GM19438 (cell line): ENCODE measurements around the gene GALNT17.

Experiments
- ATAC-seq: cut with Tn5 transposase; IDR thresholded peaks from one replicate; pipeline ENCODE4 v1.9.1; 2021; ENCODE audit warnings: low read depth; ENCODE audit not compliant: unreplicated experiment

Gene GALNT17

GRCh38 chr7:71372991-71373390, 241.0 kb downstream of the GALNT17 start:
- no peak for ATAC-seq

GRCh38 chr7:71377062-71377461, 245.1 kb downstream of the GALNT17 start:
- ATAC-seq, result no peak

GRCh38 chr7:71377469-71377868, 245.5 kb downstream of the GALNT17 start:
- ATAC-seq, result no peak

DNA sequence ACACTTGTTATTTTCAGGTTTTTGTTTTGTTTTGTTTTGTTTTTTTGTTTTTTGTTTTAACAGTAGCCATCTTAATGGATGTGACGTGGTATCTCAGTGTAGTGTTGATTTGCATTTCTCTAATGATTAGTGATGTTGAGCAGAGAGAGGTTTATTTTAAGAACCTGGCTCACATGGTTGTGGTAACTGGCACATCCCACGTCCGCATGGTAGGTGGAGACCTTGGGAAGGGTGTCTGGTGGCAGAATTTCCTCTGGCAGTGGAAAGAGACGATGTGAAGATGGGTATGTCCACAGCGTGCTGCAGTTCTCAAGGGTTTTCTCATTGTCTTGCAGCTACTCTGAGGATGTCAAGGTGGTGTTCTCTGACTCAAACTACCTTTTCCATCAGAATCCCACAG, 252.2 kb downstream of the GALNT17 start:
- ATAC-seq, result no peak

DNA sequence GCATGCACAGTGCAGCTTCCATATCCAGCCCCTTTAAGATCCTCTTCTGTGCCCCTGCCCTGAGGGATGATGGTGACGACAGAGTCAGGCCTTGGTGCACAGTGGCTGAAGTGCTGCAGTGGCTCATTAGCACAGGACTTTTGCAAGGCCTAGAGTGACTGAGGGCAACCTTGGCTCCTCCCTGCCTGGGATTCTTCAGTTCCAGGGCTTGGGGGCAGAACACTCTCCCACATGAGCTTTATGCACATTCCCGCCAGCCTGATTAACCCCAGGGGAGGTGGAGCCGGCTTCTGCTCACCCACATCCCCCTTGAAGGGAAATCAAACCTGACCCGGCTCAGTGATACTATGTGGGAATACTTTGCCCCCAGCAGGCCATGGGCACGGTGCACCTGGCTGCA, 253.4 kb downstream of the GALNT17 start:
- ATAC-seq, result no peak

DNA sequence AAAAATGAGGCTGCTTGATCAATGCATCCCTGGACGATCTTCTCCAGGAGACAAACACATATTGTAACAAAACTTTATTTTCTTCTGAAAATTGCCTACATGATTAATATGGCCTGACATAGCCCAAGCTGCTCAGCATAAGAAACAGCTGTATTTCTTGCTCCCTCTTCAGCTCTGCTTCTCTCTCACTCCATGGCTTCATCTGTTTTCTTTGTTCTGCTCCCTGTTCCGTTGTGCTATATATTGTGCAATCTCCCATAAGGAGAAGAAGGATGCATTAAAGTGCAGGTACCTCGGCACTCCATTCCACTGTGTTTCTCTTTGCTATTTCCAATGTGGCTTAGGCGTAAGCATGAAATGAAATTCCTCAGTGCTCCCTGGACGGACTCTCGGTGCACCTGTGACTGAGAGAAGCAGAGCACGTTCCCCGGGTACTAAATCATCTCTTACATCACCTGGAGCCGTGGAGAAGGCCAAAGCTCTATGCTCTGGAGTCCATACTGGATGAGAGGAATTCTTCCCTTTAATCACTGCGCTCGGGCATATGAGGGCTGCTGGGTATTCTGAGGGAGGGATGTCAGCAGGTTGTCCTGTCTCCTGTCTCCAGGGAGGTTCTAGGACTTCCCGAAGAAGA, 254.3 kb downstream of the GALNT17 start:
- ATAC-seq, result no peak

DNA sequence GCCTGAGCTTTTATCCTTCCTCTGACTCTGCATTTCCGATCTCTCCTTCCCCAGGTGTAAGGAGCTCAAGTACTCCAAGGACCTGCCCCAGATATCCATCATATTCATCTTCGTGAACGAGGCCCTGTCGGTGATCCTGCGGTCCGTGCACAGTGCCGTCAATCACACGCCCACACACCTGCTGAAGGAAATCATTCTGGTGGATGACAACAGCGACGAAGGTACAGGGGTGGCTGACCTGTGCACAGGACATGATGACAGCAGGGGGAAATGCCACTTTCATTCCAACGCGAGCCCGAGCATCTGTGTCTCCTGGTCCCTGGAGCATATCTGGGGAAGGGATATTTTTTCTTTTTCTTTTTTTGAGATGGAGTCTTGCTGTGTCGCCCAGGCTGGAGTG, 256.2 kb downstream of the GALNT17 start:
- ATAC-seq, result no peak

GRCh38 chr7:71389976-71390375, 258.0 kb downstream of the GALNT17 start:
- ATAC-seq, result no peak

GRCh38 chr7:71393661-71394060, 261.7 kb downstream of the GALNT17 start:
- no peak for ATAC-seq

- ATAC-seq, result no peak
These were observed 270.7 kb downstream of the GALNT17 start for GRCh38 chr7:71402684-71403083.

DNA sequence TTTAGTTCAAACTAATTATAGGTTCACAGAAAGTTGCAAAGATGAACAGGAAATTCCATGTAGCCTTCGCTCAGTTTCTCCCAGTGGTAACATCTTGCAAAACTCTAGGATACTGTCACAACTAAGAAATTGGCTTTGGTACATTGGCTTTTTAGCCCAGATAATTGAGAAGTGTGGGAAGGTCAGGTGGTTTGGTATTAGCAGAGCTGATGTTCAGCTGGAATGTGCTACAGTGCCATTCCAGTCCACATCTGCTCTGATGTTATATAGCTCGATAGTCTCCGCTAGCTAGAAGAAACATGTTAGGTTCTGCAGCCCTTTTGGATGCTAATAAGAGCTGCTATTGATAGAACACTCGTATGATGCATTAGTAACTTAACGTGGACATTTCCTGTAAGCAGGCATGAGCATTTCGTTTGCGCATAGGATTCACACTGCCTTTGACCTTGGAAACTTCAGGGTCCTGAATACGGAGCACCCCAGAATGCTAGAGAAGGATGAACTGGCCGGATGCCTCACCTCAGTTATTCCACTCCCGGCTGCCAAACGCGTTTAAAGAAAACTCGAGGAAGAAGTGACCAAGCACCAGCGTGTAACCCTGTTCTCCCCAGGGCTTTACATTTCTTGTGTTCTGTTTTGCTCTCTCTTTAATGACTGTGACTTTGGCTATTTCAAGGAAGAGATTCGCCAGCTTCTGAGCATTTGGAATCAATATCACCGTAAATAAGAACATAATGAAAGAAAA, 271.4 kb downstream of the GALNT17 start:
- ATAC-seq, result no peak

DNA sequence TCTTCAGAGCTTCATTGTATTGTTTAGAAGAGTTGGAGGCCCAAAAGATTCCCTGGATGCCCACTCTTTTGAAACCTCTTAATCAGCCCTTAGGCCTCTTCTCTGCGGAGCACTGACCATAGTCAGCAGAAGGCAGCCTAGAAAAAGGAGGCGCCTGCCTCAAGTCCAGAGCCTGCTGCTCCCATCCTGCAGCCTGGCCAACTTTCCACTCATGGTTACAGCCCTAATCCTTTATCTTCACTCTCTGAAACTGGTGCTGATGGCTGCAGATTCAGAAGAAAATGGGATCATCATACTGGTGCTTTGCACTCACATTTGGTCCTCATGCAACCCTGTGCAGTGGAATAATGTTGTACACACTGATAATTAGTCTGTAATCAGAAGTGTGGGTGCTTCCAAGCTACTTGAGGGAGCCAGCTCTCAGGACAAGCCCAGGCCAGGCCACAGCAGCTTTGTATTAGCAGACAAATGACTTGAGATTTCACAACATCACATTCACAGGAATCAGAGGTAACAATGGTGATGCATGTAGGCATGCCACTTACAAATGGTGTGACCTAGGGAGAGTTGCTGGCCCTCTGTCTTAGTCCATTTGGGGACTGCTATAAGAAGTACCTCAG, 272.9 kb downstream of the GALNT17 start:
- ATAC-seq, result no peak

- ATAC-seq, result no peak
These were observed 276.3 kb downstream of the GALNT17 start for GRCh38 chr7:71408271-71408670.

- ATAC-seq, result no peak
These were observed 277.7 kb downstream of the GALNT17 start for GRCh38 chr7:71409550-71410157.

DNA sequence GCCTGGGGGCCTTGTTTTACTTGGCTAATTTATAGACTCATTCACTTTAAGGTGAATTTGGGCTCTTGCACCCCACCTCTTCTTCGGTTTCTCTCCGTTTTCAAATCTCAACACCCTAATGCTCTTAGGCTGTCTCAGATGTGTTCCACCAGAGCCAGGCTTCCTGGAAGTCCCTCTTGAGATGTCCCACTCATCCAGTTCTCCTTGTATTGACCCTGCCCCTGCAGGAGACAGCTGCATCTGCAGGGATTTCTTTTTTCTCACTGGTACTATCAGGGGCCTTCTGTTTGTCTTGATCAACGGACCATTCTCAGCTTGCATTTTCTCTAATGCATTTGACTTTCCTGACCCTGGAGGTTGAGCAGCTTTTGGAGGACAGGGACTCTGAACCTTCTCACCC, 279.5 kb downstream of the GALNT17 start:
- no peak for ATAC-seq

- no peak for ATAC-seq
These were observed 282.5 kb downstream of the GALNT17 start for GRCh38 chr7:71414490-71414889.

GRCh38 chr7:71419546-71420337, 287.8 kb downstream of the GALNT17 start:
- no peak for ATAC-seq

DNA sequence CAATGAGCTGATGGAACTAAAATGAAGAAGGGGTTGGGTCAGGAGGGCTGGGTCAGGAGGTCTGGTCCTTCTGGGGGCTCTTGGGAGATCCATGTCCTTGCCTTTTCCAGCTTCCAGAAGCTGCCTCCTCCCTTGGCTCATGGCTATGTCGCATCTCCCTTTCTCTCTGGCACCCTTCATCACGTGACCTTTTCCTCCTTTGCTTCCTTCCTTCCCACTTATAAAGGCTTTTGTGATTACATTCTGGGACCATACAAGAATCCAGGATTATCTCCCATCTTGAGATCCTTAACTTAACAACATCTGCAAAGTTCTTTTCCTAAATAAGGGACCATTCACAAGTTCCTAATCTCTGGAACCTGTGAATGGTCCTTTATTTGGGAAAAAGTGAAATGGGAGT, 290.2 kb downstream of the GALNT17 start:
- ATAC-seq, result no peak

GRCh38 chr7:71424166-71425035, 292.5 kb downstream of the GALNT17 start:
- no peak for ATAC-seq

DNA sequence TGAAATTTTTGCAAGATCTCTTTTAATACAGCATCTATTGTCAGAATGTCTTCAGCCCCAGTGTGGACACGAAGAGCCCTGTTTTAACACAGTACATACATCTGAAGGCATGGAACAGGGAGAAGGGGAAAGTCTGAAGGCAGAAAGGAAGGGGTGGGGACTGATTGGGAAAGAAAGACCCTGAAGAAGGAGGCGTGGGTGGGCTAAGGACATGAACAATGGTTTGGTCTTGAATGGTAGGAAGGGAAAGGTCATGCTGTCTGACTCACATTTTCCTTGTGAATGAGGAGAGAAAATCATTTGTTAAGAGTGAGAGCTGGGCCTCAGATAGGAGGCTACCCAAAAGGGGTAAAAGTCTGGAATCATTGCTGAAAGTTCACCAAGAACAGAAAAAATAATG, 297.1 kb downstream of the GALNT17 start:
- ATAC-seq, result no peak
